ENCODE data around the gene KCNN3. TPM values are rescaled to one million over a fixed set of nuclear protein-coding genes. Genes with fewer than 3 reads are reported as not detected.

KCNN3 gene
- total RNA-seq, 1 donor from 2014 or later = 0.84 TPM

GRCh38 chr1:154742606-154743005 lies 127.5 kb downstream of the KCNN3 start:
- no peak for DNase-seq (ENCODE audit: low read depth, low spot score)
- Mint-ChIP-seq H3K27ac (ENCODE audit: unreplicated experiment) (no peak overlapping the region), H3K9me3 (peaks cover 10% of the 10 kb centered on the region), H3K27me3 (ENCODE audit: low read depth) (peaks cover 19% of the 10 kb centered on the region), H3K4me1 (peaks cover 8% of the 10 kb centered on the region), H3K36me3 (ENCODE audit: low read depth) (no peaks in the 10 kb centered on the region), H3K4me3 (no peak overlapping the region)
- TF ChIP-seq CTCF (conservative IDR thresholded peaks at IDR 0.05) = no peak

DNA sequence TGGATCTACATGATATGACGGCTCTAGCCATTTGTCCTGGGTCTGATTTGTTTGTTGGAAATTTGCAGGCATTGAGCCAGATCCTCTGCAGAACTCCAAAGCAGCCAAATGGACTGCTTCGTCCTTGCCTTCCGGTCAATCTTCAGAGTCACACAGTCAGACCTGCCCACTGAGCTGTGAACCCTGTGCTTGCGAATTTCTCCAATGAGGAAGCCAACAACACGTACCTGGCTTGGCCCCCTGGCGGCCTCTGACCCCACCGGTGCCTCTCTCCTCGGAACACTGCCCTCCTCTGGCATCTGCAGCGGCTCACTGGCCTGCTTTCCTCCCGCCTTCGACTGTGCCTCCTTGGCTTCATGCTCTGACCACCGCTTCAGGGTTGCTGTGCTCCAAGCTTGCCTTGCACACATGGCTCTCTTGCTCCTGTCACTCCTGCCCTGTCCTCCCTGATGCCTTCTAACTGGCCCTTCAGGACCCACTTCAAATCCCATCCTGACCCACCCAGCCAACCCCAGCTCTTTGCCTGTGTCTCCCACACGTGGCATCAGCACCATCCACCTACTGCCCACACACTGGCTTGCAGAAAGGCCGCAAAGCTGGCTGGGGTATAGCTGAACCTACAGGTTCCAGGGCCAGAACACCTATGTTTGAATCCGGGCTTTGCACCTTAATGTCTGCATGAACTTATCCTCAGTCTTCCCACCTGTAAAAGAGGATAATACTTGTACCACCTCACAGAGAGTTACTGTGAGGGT lies 128.2 kb downstream of the KCNN3 start:
- peaks cover 5% of the 10 kb centered on the region for H3K4me1 Mint-ChIP-seq
- H3K36me3 Mint-ChIP-seq (ENCODE audit: low read depth) = no peaks in the 10 kb centered on the region
- no peak overlapping the region for H3K27ac Mint-ChIP-seq (ENCODE audit: unreplicated experiment)
- no peak for TF ChIP-seq CTCF (conservative IDR thresholded peaks at IDR 0.05)
- H3K4me3 Mint-ChIP-seq = no peak overlapping the region
- peaks cover 17% of the 10 kb centered on the region for H3K27me3 Mint-ChIP-seq (ENCODE audit: low read depth)
- no peak for DNase-seq (ENCODE audit: low read depth, low spot score)
- peaks cover 10% of the 10 kb centered on the region for H3K9me3 Mint-ChIP-seq

GRCh38 chr1:154741327-154741726 lies 128.8 kb downstream of the KCNN3 start:
- no peak for DNase-seq (ENCODE audit: low read depth, low spot score)
- Mint-ChIP-seq H3K27me3 (ENCODE audit: low read depth) (peaks cover 14% of the 10 kb centered on the region), H3K4me3 (no peak overlapping the region), H3K9me3 (peaks cover 10% of the 10 kb centered on the region), H3K4me1 (peaks cover 5% of the 10 kb centered on the region), H3K27ac (ENCODE audit: unreplicated experiment) (no peak overlapping the region), H3K36me3 (ENCODE audit: low read depth) (no peaks in the 10 kb centered on the region)
- no peak for TF ChIP-seq CTCF (conservative IDR thresholded peaks at IDR 0.05)

GRCh38 chr1:154739654-154740053 lies 130.4 kb downstream of the KCNN3 start:
- no peak for DNase-seq (ENCODE audit: low read depth, low spot score)
- Mint-ChIP-seq H3K9me3 (peaks cover 10% of the 10 kb centered on the region), H3K27ac (ENCODE audit: unreplicated experiment) (no peak overlapping the region), H3K4me1 (no peaks in the 10 kb centered on the region), H3K36me3 (ENCODE audit: low read depth) (no peaks in the 10 kb centered on the region), H3K4me3 (no peak overlapping the region), H3K27me3 (ENCODE audit: low read depth) (peaks cover 11% of the 10 kb centered on the region)
- no peak for TF ChIP-seq CTCF (conservative IDR thresholded peaks at IDR 0.05)

DNA sequence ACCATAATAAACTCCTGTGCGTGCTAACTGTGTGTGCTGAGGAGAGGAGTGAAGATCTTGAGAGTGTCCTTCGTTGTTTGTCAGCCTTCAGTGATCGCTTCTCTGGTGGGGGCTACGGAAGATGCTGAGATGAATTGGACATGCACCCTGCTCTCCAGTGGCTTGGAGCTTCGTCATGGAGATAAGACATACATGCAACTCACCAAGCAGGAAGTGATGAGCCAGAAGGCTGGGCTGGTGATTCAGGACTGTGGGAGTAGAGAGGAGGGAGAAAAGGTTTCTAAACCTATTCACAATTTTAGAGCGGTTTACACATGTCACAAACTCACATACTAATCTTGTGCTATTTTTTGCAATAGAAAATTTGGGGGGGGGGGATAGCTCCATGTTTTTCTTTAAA lies 133.2 kb downstream of the KCNN3 start:
- Mint-ChIP-seq H3K27me3 (ENCODE audit: low read depth) (peaks cover 8% of the 10 kb centered on the region), H3K4me1 (no peaks in the 10 kb centered on the region), H3K27ac (ENCODE audit: unreplicated experiment) (peak overlapping the region; percentile 16), H3K36me3 (ENCODE audit: low read depth) (no peaks in the 10 kb centered on the region), H3K9me3 (peaks cover 7% of the 10 kb centered on the region), H3K4me3 (no peak overlapping the region)
- no peak for TF ChIP-seq CTCF (conservative IDR thresholded peaks at IDR 0.05)
- DNase-seq (ENCODE audit: low read depth, low spot score) = no peak

All from neural crest cell (in vitro differentiated cells).